H1 (cell line): ENCODE data around the gene TMEM255B.

Source experiments
- EGR1 ChIP-seq: IDR thresholded peaks from 2 replicates; pipeline ENCODE4 v1.6.1; 2011; ENCODE audit warnings: low read depth, low read length, borderline replicate concordance
- EP300 ChIP-seq, 2 experiments: IDR thresholded peaks; 1 replicate in 1 of 2; 2 replicates in 1 of 2; pipeline ENCODE4 v1.6.1; 2011 to 2012; ENCODE audit warnings: low read depth in 2 of 2, low read length in 2 of 2, mild to moderate bottlenecking in 2 of 2, borderline replicate concordance in 1 of 2, inconsistent platforms in 1 of 2, moderate library complexity in 1 of 2
- EZH2 ChIP-seq: fragments of 200-600 bp; sonication (generic); IDR thresholded peaks from 2 replicates; pipeline ENCODE4 v1.7.1; 2012; ENCODE audit warnings: low read depth, mild to moderate bottlenecking, moderate library complexity, low read length, inconsistent platforms; ENCODE audit not compliant: severe bottlenecking
- JUND ChIP-seq: IDR thresholded peaks from 2 replicates; pipeline ENCODE4 v1.6.1; 2011; ENCODE audit warnings: mild to moderate bottlenecking, improper control_type of control experiment, low read length
- PHF8 ChIP-seq: fragments of 200-600 bp; sonication (generic); conservative IDR thresholded peaks from 2 replicates; pipeline ENCODE4 v1.7.1; 2012; ENCODE audit warnings: low read depth, mild to moderate bottlenecking, inconsistent platforms, low read length, moderate library complexity
- POLR2A ChIP-seq, 2 experiments: IDR thresholded peaks; 1 replicate in 1 of 2; 2 replicates in 1 of 2; pipeline ENCODE4 v1.6.1; 2011; ENCODE audit warnings: low read depth in 2 of 2, low read length in 2 of 2, mild to moderate bottlenecking in 2 of 2; ENCODE audit errors: control extremely low read depth in 1 of 2
- RFX5 ChIP-seq: IDR thresholded peaks from 2 replicates; pipeline ENCODE4 v1.6.1; 2011; ENCODE audit warnings: low read depth, low read length, improper control_type of control experiment, borderline replicate concordance
- TAF1 ChIP-seq: IDR thresholded peaks from 2 replicates; pipeline ENCODE4 v1.6.1; 2011; ENCODE audit warnings: mild to moderate bottlenecking, low read depth, low read length
- TCF12 ChIP-seq: IDR thresholded peaks from 2 replicates; pipeline ENCODE4 v1.6.1; 2011; ENCODE audit warnings: low read depth, mild to moderate bottlenecking, low read length
- TF ChIP-seq, protein P1 (sequence below), 3 experiments: IDR thresholded peaks; 1 replicate in 2 of 3; 2 replicates in 1 of 3; pipeline versions ENCODE4 v1.5.1 to v1.6.1; 2011; ENCODE audit warnings: low read length in 3 of 3, mild to moderate bottlenecking in 3 of 3, inconsistent platforms in 2 of 3, low read depth in 1 of 3, moderate library complexity in 1 of 3; ENCODE audit not compliant: insufficient read depth in 1 of 3; ENCODE audit errors: control extremely low read depth in 1 of 3

DNA sequence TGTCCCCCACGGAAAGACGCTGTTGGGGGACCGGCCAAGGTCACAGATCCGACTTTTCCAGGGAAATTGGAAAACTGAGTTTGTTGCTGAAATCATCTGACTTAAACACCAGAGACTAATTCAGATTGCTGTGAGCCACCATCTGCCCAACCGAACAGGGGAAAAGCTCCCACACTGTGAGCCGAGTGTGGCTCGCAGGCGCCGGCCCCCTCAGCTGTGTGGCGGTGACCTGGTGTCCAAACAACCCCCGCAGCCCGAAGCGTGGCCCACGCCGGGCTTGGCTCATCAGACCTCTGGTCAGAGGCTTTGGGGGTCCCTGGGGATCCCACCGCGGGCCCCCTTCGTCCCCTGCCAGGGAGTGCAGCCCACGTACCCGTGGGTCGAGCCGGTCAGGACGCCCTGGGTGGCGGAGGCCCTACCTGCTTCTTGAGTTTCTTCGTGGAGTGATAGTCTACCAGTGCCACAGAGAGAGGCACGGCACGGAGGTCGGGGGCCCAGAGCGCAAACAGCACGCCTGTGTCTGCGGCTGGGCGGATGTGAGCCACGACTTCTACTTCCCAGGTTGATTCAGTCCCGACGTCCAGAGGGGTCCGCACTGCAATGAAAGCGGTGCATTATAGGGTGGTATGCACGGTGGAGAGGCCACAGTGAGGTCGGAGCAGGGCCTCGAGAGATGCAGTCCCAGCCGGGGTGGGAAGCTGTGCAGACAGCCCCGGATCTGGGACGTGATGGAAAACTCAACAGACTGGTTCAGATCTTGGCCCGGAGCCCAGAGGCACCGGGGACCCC is 64.1 kb downstream of the TMEM255B start:
- TF ChIP-seq POLR2A (IDR thresholded peaks at IDR 0.05; ENCODE audit: control extremely low read depth in 1 of 2, low read depth in 2 of 2, low read length in 2 of 2): no peak
- TF ChIP-seq EGR1: no peak
- TF ChIP-seq PHF8: no peak
- no peak for TF ChIP-seq EZH2
- TF ChIP-seq, protein P1, sequence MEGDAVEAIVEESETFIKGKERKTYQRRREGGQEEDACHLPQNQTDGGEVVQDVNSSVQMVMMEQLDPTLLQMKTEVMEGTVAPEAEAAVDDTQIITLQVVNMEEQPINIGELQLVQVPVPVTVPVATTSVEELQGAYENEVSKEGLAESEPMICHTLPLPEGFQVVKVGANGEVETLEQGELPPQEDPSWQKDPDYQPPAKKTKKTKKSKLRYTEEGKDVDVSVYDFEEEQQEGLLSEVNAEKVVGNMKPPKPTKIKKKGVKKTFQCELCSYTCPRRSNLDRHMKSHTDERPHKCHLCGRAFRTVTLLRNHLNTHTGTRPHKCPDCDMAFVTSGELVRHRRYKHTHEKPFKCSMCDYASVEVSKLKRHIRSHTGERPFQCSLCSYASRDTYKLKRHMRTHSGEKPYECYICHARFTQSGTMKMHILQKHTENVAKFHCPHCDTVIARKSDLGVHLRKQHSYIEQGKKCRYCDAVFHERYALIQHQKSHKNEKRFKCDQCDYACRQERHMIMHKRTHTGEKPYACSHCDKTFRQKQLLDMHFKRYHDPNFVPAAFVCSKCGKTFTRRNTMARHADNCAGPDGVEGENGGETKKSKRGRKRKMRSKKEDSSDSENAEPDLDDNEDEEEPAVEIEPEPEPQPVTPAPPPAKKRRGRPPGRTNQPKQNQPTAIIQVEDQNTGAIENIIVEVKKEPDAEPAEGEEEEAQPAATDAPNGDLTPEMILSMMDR (IDR thresholded peaks at IDR 0.05; ENCODE audit: control extremely low read depth in 1 of 3, insufficient read depth in 1 of 3, low read depth in 1 of 3, low read length in 3 of 3): no peak
- TF ChIP-seq RFX5: no peak
- no peak for TF ChIP-seq TCF12
- no peak for TF ChIP-seq TAF1
- no peak for TF ChIP-seq JUND
- TF ChIP-seq EP300 (IDR thresholded peaks at IDR 0.05; ENCODE audit: borderline replicate concordance in 1 of 2, low read depth in 2 of 2, low read length in 2 of 2): no peak
